SK-N-SH (cell line): ENCODE measurements around the gene CPAMD8. TPM values are rescaled to one million over a fixed set of nuclear protein-coding genes. Genes with fewer than 3 reads are reported as not detected.

Experiments
- CTCF ChIA-PET: fragments of 300-600, 350-600 bp; formaldehyde crosslinking; extraction: SDS; loops from one replicate; lab custom pipeline; 2021; lab: Yijun Ruan, JAX
- POLR2A ChIA-PET: fragments of 350-600 bp; sonication (Branson Sonifier 250); formaldehyde crosslinking; extraction: SDS; loops from one replicate; lab custom pipeline; 2020; ENCODE audit warnings: antibody characterized with exemption, inconsistent platforms; lab: Yijun Ruan, JAX
- DNase-seq: peaks from one replicate; pipeline ENCODE4 v3.0.0; 2012
- H2AFZ ChIP-seq: fragments of 200-600 bp; sonication (generic); 2 replicates; pipeline ENCODE4 v1.8.1; 2016; ENCODE audit warnings: antibody characterized with exemption, mild to moderate bottlenecking, low read depth
- H3F3A ChIP-seq: fragments of 200-600 bp; sonication (generic); replicated peaks from 2 replicates; pipeline ENCODE3; 2016; ENCODE audit warnings: antibody characterized with exemption, mild to moderate bottlenecking; ENCODE audit not compliant: insufficient read depth
- H3K27ac ChIP-seq, 2 experiments: fragments of 200-500 bp in 1 of 2; fragments of 200-600 bp in 1 of 2; sonication (Bioruptor generic) in 1 of 2; sonication (generic), shearing (Covaris generic) in 1 of 2; 2 replicates each; pipeline versions ENCODE4 v1.5.1 to v1.6.1; 2014 to 2016; ENCODE audit warnings: low read depth in 2 of 2, inconsistent platforms in 1 of 2, low read length in 1 of 2, mild to moderate bottlenecking in 1 of 2, mixed read lengths in 1 of 2
- H3K27me3 ChIP-seq: fragments of 200-600 bp; sonication (generic), shearing (Covaris generic); 2 replicates; pipeline ENCODE4 v1.6.1; 2016; ENCODE audit warnings: mixed run types; ENCODE audit not compliant: insufficient read depth
- H3K36me3 ChIP-seq, 2 experiments: fragments of 200-500 bp in 1 of 2; fragments of 200-600 bp in 1 of 2; sonication (Bioruptor generic) in 1 of 2; sonication (generic) in 1 of 2; replicated peaks in 1 of 2; 2 replicates each; pipeline versions ENCODE3 to v1.5.1; 2014 to 2016; ENCODE audit warnings: low read length in 1 of 2, mild to moderate bottlenecking in 1 of 2; ENCODE audit not compliant: insufficient read depth in 2 of 2, control insufficient read depth in 1 of 2
- H3K4me1 ChIP-seq, 2 experiments: fragments of 200-500 bp in 1 of 2; fragments of 200-600 bp in 1 of 2; sonication (Bioruptor generic) in 1 of 2; sonication (generic), shearing (Covaris generic) in 1 of 2; 2 replicates each; pipeline versions ENCODE4 v1.5.1 to v1.6.1; 2014 to 2016; ENCODE audit warnings: low read depth in 1 of 2, low read length in 1 of 2, mixed run types in 1 of 2; ENCODE audit not compliant: insufficient read depth in 2 of 2, control insufficient read depth in 1 of 2
- H3K4me2 ChIP-seq: fragments of 200-600 bp; sonication (generic), shearing (Covaris generic); 2 replicates; pipeline ENCODE4 v1.6.1; 2017; ENCODE audit warnings: mixed run types
- H3K4me3 ChIP-seq, 2 experiments: fragments of 200-500 bp in 1 of 2; fragments of 200-600 bp in 1 of 2; sonication (Bioruptor generic) in 1 of 2; sonication (generic), shearing (Covaris generic) in 1 of 2; 2 replicates each; pipeline versions ENCODE4 v1.5.1 to v1.8.1; 2014 to 2016; ENCODE audit warnings: low read depth in 2 of 2, inconsistent platforms in 1 of 2, low read length in 1 of 2, mild to moderate bottlenecking in 1 of 2, mixed read lengths in 1 of 2, moderate library complexity in 1 of 2
- H3K79me2 ChIP-seq: fragments of 200-600 bp; sonication (generic); 2 replicates; pipeline ENCODE4 v1.8.1; 2017; ENCODE audit warnings: mild to moderate bottlenecking; ENCODE audit not compliant: insufficient read depth
- H3K9ac ChIP-seq: fragments of 200-600 bp; sonication (generic); 2 replicates; pipeline ENCODE4 v1.6.1; 2017; ENCODE audit warnings: mixed run types
- H3K9me2 ChIP-seq: fragments of 200-600 bp; sonication (generic); 2 replicates; pipeline ENCODE4 v1.6.1; 2017; ENCODE audit warnings: mixed run types
- H3K9me3 ChIP-seq: fragments of 200-600 bp; sonication (generic); 2 replicates; pipeline ENCODE4 v1.6.1; 2017; ENCODE audit warnings: mixed run types, mild to moderate bottlenecking, moderate library complexity
- H4K20me1 ChIP-seq: fragments of 200-600 bp; sonication (generic); 2 replicates; pipeline ENCODE4 v1.6.1; 2017; ENCODE audit warnings: mild to moderate bottlenecking, mixed run types; ENCODE audit not compliant: insufficient read depth
- FOXJ3 ChIP-seq: sonication (generic); formaldehyde crosslinking; IDR thresholded peaks from 2 replicates; pipeline ENCODE4 v1.5.1; 2020; ENCODE audit warnings: mild to moderate bottlenecking, missing genetic modification reagents
- FOXM1 ChIP-seq: IDR thresholded peaks from 2 replicates; pipeline ENCODE4 v1.4.0; 2012; ENCODE audit warnings: low read depth, mild to moderate bottlenecking
- GABPA ChIP-seq: IDR thresholded peaks from 2 replicates; pipeline ENCODE4 v1.4.0; 2012; ENCODE audit warnings: low read depth, mild to moderate bottlenecking
- MEF2A ChIP-seq: IDR thresholded peaks from 2 replicates; pipeline ENCODE4 v1.4.0; 2012; ENCODE audit warnings: low read depth, borderline replicate concordance
- MXI1 ChIP-seq: IDR thresholded peaks from 2 replicates; pipeline ENCODE4 v1.6.1; 2012; ENCODE audit warnings: mild to moderate bottlenecking, low read depth, low read length, improper control_type of control experiment
- NFIC ChIP-seq: IDR thresholded peaks from 2 replicates; pipeline ENCODE4 v1.4.0; 2012; ENCODE audit warnings: borderline replicate concordance
- POLR2AphosphoS5 ChIP-seq: IDR thresholded peaks from 2 replicates; pipeline ENCODE4 v1.6.1; 2012; ENCODE audit warnings: low read depth, low read length
- RFX5 ChIP-seq: IDR thresholded peaks from 2 replicates; pipeline ENCODE4 v1.6.1; 2012; ENCODE audit warnings: mild to moderate bottlenecking, improper control_type of control experiment, low read length
- RXRA ChIP-seq: IDR thresholded peaks from 2 replicates; pipeline ENCODE4 v1.4.0; 2012; ENCODE audit warnings: low read depth, mild to moderate bottlenecking, borderline replicate concordance
- SMC3 ChIP-seq: IDR thresholded peaks from 2 replicates; pipeline ENCODE4 v1.6.1; 2012; ENCODE audit warnings: low read depth, low read length, improper control_type of control experiment
- TCF12 ChIP-seq: IDR thresholded peaks from 2 replicates; pipeline ENCODE4 v1.4.0; 2012
- TEAD4 ChIP-seq: IDR thresholded peaks from 2 replicates; pipeline ENCODE4 v1.4.0; 2012; ENCODE audit warnings: mild to moderate bottlenecking, borderline replicate concordance; ENCODE audit not compliant: insufficient read depth
- USF1 ChIP-seq: IDR thresholded peaks from 2 replicates; pipeline ENCODE4 v1.4.0; 2012; ENCODE audit warnings: low read depth, borderline replicate concordance
- USF2 ChIP-seq: fragments of 150-350 bp; IDR thresholded peaks from 2 replicates; pipeline ENCODE4 v1.6.1; 2017; ENCODE audit warnings: antibody characterized with exemption, low read length, low read depth, borderline replicate concordance
- ZBTB33 ChIP-seq: IDR thresholded peaks from 2 replicates; pipeline ENCODE4 v1.4.0; 2012; ENCODE audit warnings: low read depth, borderline replicate concordance
- WGBS: methylation state at CpG from one replicate; pipeline ENCODE4 v1.1.6; 2017; ENCODE audit warnings: low lambda C conversion rate; 5-methylcytosine and 5-hydroxymethylcytosine counted together
- polyA plus RNA-seq, 3 experiments: library from polyadenylated mRNA; depleted of rRNA; stranded (reverse); fragments of >200 nt; gene quantifications; 2 replicates each; pipeline ENCODE4 v1.2.3, GENCODE V29; 2012
- TF ChIP-seq, protein P1 (sequence below): IDR thresholded peaks from 2 replicates; pipeline ENCODE4 v1.4.0; 2012; ENCODE audit warnings: low read depth
- TF ChIP-seq, protein P2 (sequence below): fragments of 150-350 bp; IDR thresholded peaks from 2 replicates; pipeline ENCODE4 v1.6.1; 2016; ENCODE audit warnings: mild to moderate bottlenecking, low read depth, low read length

CPAMD8 gene
- polyA plus RNA-seq, 1 of the 3 experiments (the other 2 are of a cell fraction) = 1.2 TPM

- TF ChIP-seq TCF12 (no peak), USF2 (no peak), POLR2AphosphoS5 (no peak), USF1 (no peak), FOXM1 (no peak), RXRA (no peak), ZBTB33 (no peak)
These were observed 130.2 kb downstream of the CPAMD8 start for GRCh38 chr19:16896146-16897028.

DNA sequence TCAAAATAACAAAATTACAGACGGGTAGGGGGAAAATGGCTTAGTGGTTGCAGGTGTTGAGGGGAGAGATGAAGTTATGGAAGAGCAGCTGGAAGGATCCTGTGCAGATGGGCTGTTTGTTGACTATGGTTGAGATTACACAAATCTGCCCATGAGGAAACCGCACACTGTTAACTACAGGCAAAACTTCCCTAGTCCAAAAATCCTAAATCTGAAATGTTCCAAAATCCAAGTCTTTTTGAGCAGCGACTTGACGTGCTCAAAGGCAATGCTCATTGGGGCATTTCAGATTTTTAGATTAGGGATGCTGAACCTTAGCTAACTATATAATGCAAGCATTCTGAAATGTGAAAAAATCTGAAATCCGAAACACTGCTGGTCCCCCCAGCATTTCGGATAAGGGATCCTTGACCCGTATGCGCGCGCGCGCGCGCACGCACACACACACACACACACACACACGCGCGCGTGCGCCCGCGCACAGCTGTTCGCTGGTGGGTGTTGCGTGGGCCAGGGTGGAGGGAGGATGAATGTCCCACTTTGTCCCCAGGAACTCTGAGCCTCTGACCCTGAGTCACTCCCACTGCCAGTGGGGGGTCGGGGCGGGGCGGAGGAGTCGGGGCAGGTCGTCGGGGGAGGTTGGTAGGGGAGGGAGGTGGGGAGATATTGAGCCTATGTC, 131.0 kb downstream of the CPAMD8 start:
- Histone ChIP-seq H2AFZ (no peak overlapping the region), H3F3A (no peaks in the 10 kb centered on the region), H3K27ac (no peak overlapping the region), H3K4me3 (no peak overlapping the region; a peak in 1 of 4 replicates), H3K4me1 (peaks cover 0 to 4% of the 10 kb centered on the region in 2 experiments; a peak in 1 of 4 replicates), H3K79me2 (no peaks in the 10 kb centered on the region), H3K9me2 (no peaks in the 10 kb centered on the region), H3K4me2 (no peak overlapping the region), H3K9me3 (no peaks in the 10 kb centered on the region), H3K36me3 (no peaks in the 10 kb centered on the region), H3K9ac (no peak overlapping the region), H4K20me1 (no peaks in the 10 kb centered on the region), H3K27me3 (no peaks in the 10 kb centered on the region)
- CTCF ChIA-PET = interaction anchor here (0.9 to 1.1 kb wide), 2 partner anchors 26 to 451 kb away, joined by 3 read pairs; no protein-coding TSS in a partner anchor
- no peak for DNase-seq
- POLR2A ChIA-PET = no interaction called here
- 77% methylated on average over 29 of the region's 30 CpGs for WGBS
- TF ChIP-seq, protein P1, sequence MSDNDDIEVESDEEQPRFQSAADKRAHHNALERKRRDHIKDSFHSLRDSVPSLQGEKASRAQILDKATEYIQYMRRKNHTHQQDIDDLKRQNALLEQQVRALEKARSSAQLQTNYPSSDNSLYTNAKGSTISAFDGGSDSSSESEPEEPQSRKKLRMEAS = no peak
- TF ChIP-seq, protein P2, sequence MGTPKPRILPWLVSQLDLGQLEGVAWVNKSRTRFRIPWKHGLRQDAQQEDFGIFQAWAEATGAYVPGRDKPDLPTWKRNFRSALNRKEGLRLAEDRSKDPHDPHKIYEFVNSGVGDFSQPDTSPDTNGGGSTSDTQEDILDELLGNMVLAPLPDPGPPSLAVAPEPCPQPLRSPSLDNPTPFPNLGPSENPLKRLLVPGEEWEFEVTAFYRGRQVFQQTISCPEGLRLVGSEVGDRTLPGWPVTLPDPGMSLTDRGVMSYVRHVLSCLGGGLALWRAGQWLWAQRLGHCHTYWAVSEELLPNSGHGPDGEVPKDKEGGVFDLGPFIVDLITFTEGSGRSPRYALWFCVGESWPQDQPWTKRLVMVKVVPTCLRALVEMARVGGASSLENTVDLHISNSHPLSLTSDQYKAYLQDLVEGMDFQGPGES = no peak
- no peak for TF ChIP-seq MEF2A
- no peak for TF ChIP-seq SMC3
- no peak for TF ChIP-seq RFX5
- no peak for TF ChIP-seq FOXJ3 (CRISPR knock-in tag)
- TF ChIP-seq MXI1 = no peak
- no peak for TF ChIP-seq POLR2AphosphoS5
- TF ChIP-seq TEAD4 = no peak
- no peak for TF ChIP-seq ZBTB33
- TF ChIP-seq GABPA = no peak
- TF ChIP-seq NFIC = no peak

More at GRCh38 chr19:16896146-16897028, 130.2 kb downstream of the CPAMD8 start:
- H3K4me1 ChIP-seq = peaks cover 0 to 4% of the 10 kb centered on the region in 2 experiments; a peak in 1 of 4 replicates
- H2AFZ ChIP-seq = peak overlapping the region; percentile 84; the same call in 1 of the 2 replicates
- H3K36me3 ChIP-seq = no peaks in the 10 kb centered on the region
- H3K4me3 ChIP-seq = peak overlapping the region; percentile 46 to 50; a peak in 3 of 4 replicates
- no peaks in the 10 kb centered on the region for H3K27me3 ChIP-seq
- ChIA-PET CTCF (interaction anchor here (0.9 kb wide), 1 partner anchor 450 kb away, joined by 3 read pairs; no protein-coding TSS in a partner anchor), POLR2A (no interaction called here)
- H3K9me2 ChIP-seq = no peaks in the 10 kb centered on the region
- H3K79me2 ChIP-seq = no peaks in the 10 kb centered on the region
- H3K9me3 ChIP-seq = no peaks in the 10 kb centered on the region
- peak overlapping the region; percentile 44; the same call in 1 of the 2 replicates for H3K9ac ChIP-seq
- H3F3A ChIP-seq = no peaks in the 10 kb centered on the region
- no peak for DNase-seq
- peak overlapping the region; percentile 72 for H3K4me2 ChIP-seq
- WGBS = 38% methylated on average over 7 of the region's 66 CpGs
- no peak overlapping the region; a peak in 1 of 4 replicates for H3K27ac ChIP-seq
- no peaks in the 10 kb centered on the region for H4K20me1 ChIP-seq
